DOHH2 (cell line): ENCODE results near the gene STAG2.

Source experiments
- H3F3A ChIP-seq: fragments of 200-600 bp; sonication (generic), shearing (Covaris generic); 2 replicates; pipeline ENCODE4 v1.6.0; 2016; ENCODE audit warnings: antibody characterized with exemption, mild to moderate bottlenecking; ENCODE audit not compliant: control insufficient read depth, insufficient read depth
- H3K27ac ChIP-seq: fragments of 200-600 bp; sonication (generic); 2 replicates; pipeline ENCODE4 v1.5.1; 2014; ENCODE audit warnings: low read depth, mild to moderate bottlenecking, low read length, moderate library complexity
- H3K27me3 ChIP-seq: fragments of 200-600 bp; sonication (generic); 2 replicates; pipeline ENCODE4 v1.6.1; 2014; ENCODE audit warnings: mild to moderate bottlenecking, low read length, mixed read lengths; ENCODE audit not compliant: control insufficient read depth
- H3K36me3 ChIP-seq: fragments of 200-600 bp; sonication (generic); 2 replicates; pipeline ENCODE4 v1.6.1; 2014; ENCODE audit warnings: mild to moderate bottlenecking, low read length, moderate library complexity, mixed read lengths; ENCODE audit not compliant: control insufficient read depth
- H3K4me1 ChIP-seq: fragments of 200-600 bp; sonication (generic); 2 replicates; pipeline ENCODE4 v1.6.1; 2014; ENCODE audit warnings: mild to moderate bottlenecking, low read length, mixed read lengths; ENCODE audit not compliant: control insufficient read depth
- H3K4me2 ChIP-seq: fragments of 200-600 bp; sonication (generic); 2 replicates; pipeline ENCODE4 v1.6.0; 2014; ENCODE audit warnings: mild to moderate bottlenecking, low read length, moderate library complexity
- H3K4me3 ChIP-seq: fragments of 200-600 bp; sonication (generic); 2 replicates; pipeline ENCODE4 v1.5.1; 2014; ENCODE audit warnings: mild to moderate bottlenecking, low read length, mixed read lengths
- H3K79me2 ChIP-seq: fragments of 200-600 bp; sonication (generic); 2 replicates; pipeline ENCODE4 v1.6.1; 2014; ENCODE audit warnings: mild to moderate bottlenecking, low read length, mixed read lengths; ENCODE audit not compliant: control insufficient read depth
- H3K9me2 ChIP-seq: fragments of 200-600 bp; sonication (generic); replicated peaks from 2 replicates; pipeline ENCODE4 v1.6.1; 2014; ENCODE audit warnings: mild to moderate bottlenecking, low read length, mixed read lengths; ENCODE audit not compliant: control insufficient read depth
- H3K9me3 ChIP-seq: fragments of 200-600 bp; sonication (generic); 2 replicates; pipeline ENCODE4 v1.6.1; 2014; ENCODE audit warnings: antibody characterized with exemption, low read length, mixed read lengths; ENCODE audit not compliant: control insufficient read depth, insufficient read depth
- H4K20me1 ChIP-seq: fragments of 200-600 bp; sonication (generic); 2 replicates; pipeline ENCODE4 v1.6.0; 2014; ENCODE audit warnings: low read depth, mild to moderate bottlenecking, antibody characterized with exemption, low read length, moderate library complexity; ENCODE audit not compliant: control insufficient read depth, insufficient read depth
- EZH2phosphoT487 ChIP-seq: fragments of 200-600 bp; sonication (generic); IDR thresholded peaks from 2 replicates; pipeline ENCODE4 v1.6.1; 2017; ENCODE audit warnings: borderline replicate concordance, mild to moderate bottlenecking, antibody characterized with exemption, low read length, moderate library complexity, mixed read lengths
- TF ChIP-seq, protein P1 (sequence below): fragments of 200-600 bp; sonication (generic); IDR thresholded peaks from one replicate; pipeline ENCODE4 v1.5.1; 2014; ENCODE audit warnings: antibody characterized with exemption, mild to moderate bottlenecking, low read depth, low read length; ENCODE audit not compliant: poor library complexity, severe bottlenecking

Gene STAG2

DNA sequence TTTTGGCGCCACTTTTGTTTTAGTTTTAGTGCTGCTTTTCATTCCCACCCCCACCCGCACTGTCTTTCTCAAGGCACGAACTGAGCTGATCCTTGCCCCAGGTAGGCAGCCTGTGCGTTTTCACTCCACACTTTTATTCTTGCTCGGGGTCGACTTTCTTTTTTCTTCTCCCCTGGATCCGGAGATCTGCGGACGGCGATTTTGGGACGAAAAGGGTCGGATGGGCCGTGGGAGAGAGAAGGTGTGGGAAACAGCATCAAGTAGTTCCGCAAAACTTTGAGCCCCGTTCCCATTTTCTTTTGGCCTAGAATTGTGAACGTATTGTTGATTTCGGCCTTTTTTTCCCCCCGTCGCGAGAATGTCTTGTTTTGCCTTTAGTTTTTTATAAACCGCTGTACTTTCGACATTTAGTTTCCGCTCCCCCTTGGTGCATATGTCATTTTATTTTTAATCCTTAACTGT is 531 bp downstream of the STAG2 start:
- H3K9me3 ChIP-seq, result no peaks in the 10 kb centered on the region
- H3K36me3 ChIP-seq, result peaks cover 22% of the 10 kb centered on the region
- H3K27me3 ChIP-seq, result no peaks in the 10 kb centered on the region
- H3K9me2 ChIP-seq, result no peaks in the 10 kb centered on the region
- TF ChIP-seq EZH2phosphoT487, result no peak
- TF ChIP-seq, protein P1, sequence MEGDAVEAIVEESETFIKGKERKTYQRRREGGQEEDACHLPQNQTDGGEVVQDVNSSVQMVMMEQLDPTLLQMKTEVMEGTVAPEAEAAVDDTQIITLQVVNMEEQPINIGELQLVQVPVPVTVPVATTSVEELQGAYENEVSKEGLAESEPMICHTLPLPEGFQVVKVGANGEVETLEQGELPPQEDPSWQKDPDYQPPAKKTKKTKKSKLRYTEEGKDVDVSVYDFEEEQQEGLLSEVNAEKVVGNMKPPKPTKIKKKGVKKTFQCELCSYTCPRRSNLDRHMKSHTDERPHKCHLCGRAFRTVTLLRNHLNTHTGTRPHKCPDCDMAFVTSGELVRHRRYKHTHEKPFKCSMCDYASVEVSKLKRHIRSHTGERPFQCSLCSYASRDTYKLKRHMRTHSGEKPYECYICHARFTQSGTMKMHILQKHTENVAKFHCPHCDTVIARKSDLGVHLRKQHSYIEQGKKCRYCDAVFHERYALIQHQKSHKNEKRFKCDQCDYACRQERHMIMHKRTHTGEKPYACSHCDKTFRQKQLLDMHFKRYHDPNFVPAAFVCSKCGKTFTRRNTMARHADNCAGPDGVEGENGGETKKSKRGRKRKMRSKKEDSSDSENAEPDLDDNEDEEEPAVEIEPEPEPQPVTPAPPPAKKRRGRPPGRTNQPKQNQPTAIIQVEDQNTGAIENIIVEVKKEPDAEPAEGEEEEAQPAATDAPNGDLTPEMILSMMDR, result no peak
- H3K4me3 ChIP-seq, result peak overlapping the region; percentile 94
- peak overlapping the region; percentile 82 for H3K4me2 ChIP-seq
- peak overlapping the region; percentile 96 for H3K27ac ChIP-seq
- H3K4me1 ChIP-seq, result peaks cover 26% of the 10 kb centered on the region
- H4K20me1 ChIP-seq, result peaks cover 19% of the 10 kb centered on the region
- peaks cover 5% of the 10 kb centered on the region; the same call in 1 of the 2 replicates for H3F3A ChIP-seq
- H3K79me2 ChIP-seq, result peaks cover 76% of the 10 kb centered on the region

DNA sequence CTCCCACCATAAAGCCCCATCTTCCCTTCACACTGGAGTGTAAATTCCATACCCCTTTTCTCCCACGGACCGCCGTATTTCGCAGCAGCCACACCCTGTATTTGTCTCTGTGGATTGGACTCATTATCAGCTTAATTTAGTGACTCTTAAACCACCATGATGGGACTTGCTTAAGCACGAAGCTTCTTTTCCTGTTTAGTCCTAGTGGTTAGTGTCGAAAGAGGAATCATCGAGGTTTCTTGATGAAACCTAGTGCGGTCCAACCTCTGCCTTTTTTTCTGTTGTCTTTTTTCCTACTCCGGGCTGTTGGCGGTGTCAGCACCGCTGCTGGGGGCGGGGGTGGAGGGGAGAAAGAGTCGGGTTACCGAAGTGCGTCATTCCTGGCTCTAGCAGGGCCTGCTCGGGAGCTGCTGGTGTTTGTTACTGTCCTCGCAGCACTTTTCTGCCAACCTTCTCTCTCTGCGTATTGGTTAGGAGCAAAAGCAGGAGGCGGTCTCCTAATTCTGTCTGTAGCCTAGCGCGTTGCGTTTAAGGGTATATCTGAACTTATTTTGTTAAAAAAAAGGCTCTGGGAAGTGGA is 1.4 kb downstream of the STAG2 start:
- TF ChIP-seq, protein P1, result no peak
- TF ChIP-seq EZH2phosphoT487, result no peak
- no peaks in the 10 kb centered on the region for H3K9me3 ChIP-seq
- no peaks in the 10 kb centered on the region for H3K9me2 ChIP-seq
- H3K27ac ChIP-seq, result peak overlapping the region; percentile 96
- peaks cover 26% of the 10 kb centered on the region for H3K4me1 ChIP-seq
- H3K36me3 ChIP-seq, result peaks cover 22% of the 10 kb centered on the region
- peaks cover 19% of the 10 kb centered on the region for H4K20me1 ChIP-seq
- H3F3A ChIP-seq, result peaks cover 5% of the 10 kb centered on the region; the same call in 1 of the 2 replicates
- H3K4me3 ChIP-seq, result peak overlapping the region; percentile 94
- H3K4me2 ChIP-seq, result peak overlapping the region; percentile 82
- H3K79me2 ChIP-seq, result peaks cover 85% of the 10 kb centered on the region
- no peaks in the 10 kb centered on the region for H3K27me3 ChIP-seq

DNA sequence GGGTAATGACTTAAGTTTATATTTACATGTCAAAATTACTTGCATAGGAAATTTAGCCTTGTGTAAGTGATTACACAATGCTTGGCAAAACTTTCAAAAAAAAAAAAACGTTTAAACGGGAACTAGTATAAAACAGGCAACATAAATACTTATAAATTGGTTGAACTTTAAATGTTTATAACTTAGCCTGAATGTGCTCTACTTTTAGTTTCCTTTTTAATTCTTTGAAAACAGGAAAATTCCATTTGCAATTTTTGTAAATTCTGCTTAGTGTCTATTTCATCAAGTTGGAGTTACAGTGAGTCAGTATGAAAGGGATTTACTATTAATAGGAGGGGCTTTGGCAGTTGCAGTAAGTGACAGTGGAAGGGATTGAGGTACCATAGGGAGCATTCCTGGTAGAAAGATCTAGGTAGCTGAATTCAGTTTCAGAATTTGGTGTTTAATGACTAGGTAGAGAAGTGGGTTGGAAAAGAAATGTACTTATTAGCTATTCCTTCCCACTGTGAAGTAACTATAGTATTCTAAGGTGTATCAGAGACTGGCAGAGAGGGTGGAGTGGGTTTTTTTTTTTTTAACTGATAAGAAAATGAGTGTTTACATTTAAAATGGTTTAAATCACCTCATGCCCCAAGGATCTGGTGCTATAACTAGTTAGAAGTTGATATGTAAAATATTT is 2.8 kb downstream of the STAG2 start:
- H3K9me3 ChIP-seq, result no peaks in the 10 kb centered on the region
- no peaks in the 10 kb centered on the region for H3K9me2 ChIP-seq
- peak overlapping the region; percentile 82 for H3K4me2 ChIP-seq
- no peak overlapping the region for H3K27ac ChIP-seq
- H4K20me1 ChIP-seq, result peaks cover 19% of the 10 kb centered on the region
- H3K36me3 ChIP-seq, result peaks cover 22% of the 10 kb centered on the region
- peaks cover 5% of the 10 kb centered on the region; the same call in 1 of the 2 replicates for H3F3A ChIP-seq
- H3K4me1 ChIP-seq, result peaks cover 21% of the 10 kb centered on the region
- H3K4me3 ChIP-seq, result peak overlapping the region; percentile 94
- TF ChIP-seq EZH2phosphoT487, result no peak
- TF ChIP-seq, protein P1, result no peak
- H3K79me2 ChIP-seq, result peaks cover 94% of the 10 kb centered on the region
- H3K27me3 ChIP-seq, result no peaks in the 10 kb centered on the region
